HCT116 (cell line): ENCODE results near the gene KCTD14. TPM values are rescaled to one million over a fixed set of nuclear protein-coding genes. Genes with fewer than 3 reads are reported as not detected.
A peak's percentile ranks its signal among the peaks of the same experiment; 100 is the strongest.
"Not testable (repeated sequence)": the region's sequence is repeated elsewhere in the genome, so short reads cannot be mapped to it uniquely, and the experiment has no call there.

Source experiments
- ATAC-seq: fragments of 200-7000 bp; cut with Tn5 transposase; 2 replicates; pipeline ENCODE4 v1.9.1; 2020; ENCODE audit warnings: mild to moderate bottlenecking, moderate library complexity
- BruUV-seq: library from RNA; stranded (reverse); fragments of 400-500 nt; replicated peaks from 2 replicates; lab custom pipeline; 2021; lab: Mats Ljungman, UMichigan
- CTCF ChIA-PET: fragments of 300-600 bp; sonication (Branson Sonifier 250); formaldehyde crosslinking; loops from one replicate; lab custom pipeline; 2021; ENCODE audit warnings: antibody characterized with exemption; lab: Charles Lee
- POLR2A ChIA-PET: fragments of 300-600, 350-600 bp; sonication (Branson Sonifier 250); formaldehyde crosslinking; loops from one replicate; lab custom pipeline; 2021; ENCODE audit warnings: antibody characterized with exemption; lab: Charles Lee
- RAD21 ChIA-PET, 2 experiments: fragments of 300-600 bp; sonication (Branson Sonifier 250); formaldehyde crosslinking; loops; one replicate each; lab custom pipeline; 2023; ENCODE audit warnings: low total read pairs in 2 of 2; ENCODE audit not compliant: uncharacterized antibody in 2 of 2, unreplicated experiment in 2 of 2, low non-redundant PET in 1 of 2; lab: Charles Lee
- DNase-seq: peaks from one replicate; pipeline ENCODE4 v3.0.0-alpha.2; 2010; ENCODE audit warnings: low read depth, low spot score
- H2AFZ ChIP-seq: fragments of 200-600 bp; shearing (Covaris generic), sonication (generic); 2 replicates; pipeline ENCODE4 v1.6.1; 2017; ENCODE audit warnings: low read depth, mixed run types, mixed read lengths, antibody characterized with exemption, low read length; ENCODE audit not compliant: poor library complexity, severe bottlenecking
- H3K27ac ChIP-seq: 2 replicates; pipeline ENCODE4 v1.5.1; 2012; ENCODE audit warnings: low read depth, low read length
- H3K27me3 ChIP-seq: fragments of 200-600 bp; sonication (generic); 2 replicates; pipeline ENCODE4 v1.6.1; 2016; ENCODE audit warnings: mixed run types, low read length, mixed read lengths; ENCODE audit not compliant: insufficient read depth
- H3K36me3 ChIP-seq, 2 experiments: fragments of 200-500 bp in 1 of 2; fragments of 200-600 bp in 1 of 2; sonication (Bioruptor generic) in 1 of 2; sonication (generic) in 1 of 2; 2 replicates each; pipeline versions ENCODE4 v1.5.1 to v1.6.1; 2014 to 2016; ENCODE audit warnings: low read length in 2 of 2, inconsistent platforms in 1 of 2, mixed read lengths in 1 of 2, mixed run types in 1 of 2; ENCODE audit not compliant: insufficient read depth in 2 of 2, control insufficient read depth in 1 of 2
- H3K4me1 ChIP-seq, 2 experiments: fragments of 200-600 bp in 1 of 2; sonication (generic) in 1 of 2; 2 replicates each; pipeline versions ENCODE4 v1.5.1 to v1.6.1; 2012 to 2017; ENCODE audit warnings: low read length in 2 of 2, inconsistent platforms in 1 of 2, mild to moderate bottlenecking in 1 of 2, mixed read lengths in 1 of 2, mixed run types in 1 of 2, moderate library complexity in 1 of 2; ENCODE audit not compliant: insufficient read depth in 2 of 2, control insufficient read depth in 1 of 2
- H3K4me2 ChIP-seq: fragments of 200-600 bp; sonication (generic); 2 replicates; pipeline ENCODE4 v1.6.1; 2017; ENCODE audit warnings: mixed run types, low read length, mixed read lengths
- H3K4me3 ChIP-seq, 2 experiments: fragments of 200-600 bp in 1 of 2; sonication (generic) in 1 of 2; replicated peaks in 1 of 2; 2 replicates each; pipeline ENCODE4 v1.5.1; 2011 to 2016; ENCODE audit warnings: low read length in 2 of 2, control low read depth in 1 of 2, low read depth in 1 of 2, mild to moderate bottlenecking in 1 of 2, mixed read lengths in 1 of 2, mixed run types in 1 of 2
- H3K79me2 ChIP-seq: fragments of 200-600 bp; sonication (generic); 2 replicates; pipeline ENCODE4 v1.6.1; 2017; ENCODE audit warnings: mild to moderate bottlenecking, mixed run types, low read length, moderate library complexity, mixed read lengths; ENCODE audit not compliant: insufficient read depth
- H3K9ac ChIP-seq: fragments of 200-600 bp; sonication (generic); 2 replicates; pipeline ENCODE4 v1.6.1; 2016; ENCODE audit warnings: low read length, mixed read lengths
- H3K9me2 ChIP-seq: fragments of 200-600 bp; sonication (generic), shearing (Covaris generic); 2 replicates; pipeline ENCODE4 v1.6.1; 2017; ENCODE audit warnings: mixed run types, mild to moderate bottlenecking, moderate library complexity; ENCODE audit not compliant: insufficient read depth
- H3K9me3 ChIP-seq, 2 experiments: fragments of 200-500 bp in 1 of 2; fragments of 200-600 bp in 1 of 2; sonication (Bioruptor generic) in 1 of 2; sonication (generic) in 1 of 2; 2 replicates each; pipeline ENCODE4 v1.6.1; 2014 to 2017; ENCODE audit warnings: low read length in 2 of 2, mixed read lengths in 2 of 2, inconsistent platforms in 1 of 2, low read depth in 1 of 2, mild to moderate bottlenecking in 1 of 2, mixed run types in 1 of 2, moderate library complexity in 1 of 2; ENCODE audit not compliant: control insufficient read depth in 1 of 2, insufficient read depth in 1 of 2
- H4K20me1 ChIP-seq: fragments of 200-600 bp; sonication (generic), shearing (Covaris generic); 2 replicates; pipeline ENCODE4 v1.6.1; 2017; ENCODE audit warnings: mixed run types, mild to moderate bottlenecking, moderate library complexity; ENCODE audit not compliant: insufficient read depth
- ATF3 ChIP-seq: IDR thresholded peaks from 2 replicates; pipeline ENCODE4 v1.6.1; 2012
- CBX3 ChIP-seq: IDR thresholded peaks from 2 replicates; pipeline ENCODE4 v1.6.1; 2012; ENCODE audit warnings: low read depth
- CTCF ChIP-seq, 3 experiments: fragments of 200-600 bp in 1 of 3; sonication (generic) in 1 of 3; IDR thresholded peaks in 2 of 3; conservative IDR thresholded peaks in 1 of 3; 2 replicates each; pipeline ENCODE4 v1.5.1; 2012 to 2017; ENCODE audit warnings: low read depth in 2 of 3, low read length in 2 of 3, antibody characterized with exemption in 1 of 3, borderline replicate concordance in 1 of 3, control low read depth in 1 of 3, mild to moderate bottlenecking in 1 of 3, mixed read lengths in 1 of 3, mixed run types in 1 of 3, moderate library complexity in 1 of 3; ENCODE audit not compliant: insufficient read depth in 1 of 3
- EZH2phosphoT487 ChIP-seq: fragments of 200-600 bp; IDR thresholded peaks from 2 replicates; pipeline ENCODE4 v1.6.1; 2018; ENCODE audit warnings: antibody characterized with exemption, borderline replicate concordance
- FOSL1 ChIP-seq: IDR thresholded peaks from 2 replicates; pipeline ENCODE4 v1.6.1; 2012; ENCODE audit warnings: low read depth
- MAX ChIP-seq: IDR thresholded peaks from 2 replicates; pipeline ENCODE4 v1.6.1; 2012
- POLR2A ChIP-seq: IDR thresholded peaks from 2 replicates; pipeline ENCODE4 v1.7.0; 2011; ENCODE audit warnings: borderline replicate concordance; ENCODE audit not compliant: insufficient read depth, insufficient read length; ENCODE audit errors: extremely low read depth
- REST ChIP-seq: IDR thresholded peaks from 2 replicates; pipeline ENCODE4 v1.6.1; 2012; ENCODE audit warnings: low read depth
- intact Hi-C: fragments of 100-400 bp; cut with micrococcal nuclease; formaldehyde crosslinking; loops from 2 replicates; pipeline ENCODE4 v1.10.0; 2022
- total RNA-seq: library from RNA; stranded (reverse); gene quantifications from one replicate; pipeline ENCODE4 v1.2.1, GENCODE V29; 2021; ENCODE audit not compliant: unreplicated experiment

KCTD14 gene
- total RNA-seq, 1 experiment from 2014 or later = 15.2 TPM

GRCh38 chr11:78041843-78042440 is 18.9 kb upstream of the KCTD14 start:
- BruUV-seq = no TSS peak
- Histone ChIP-seq H3K27me3 (no peaks in the 10 kb centered on the region), H3K9me2 (no peaks in the 10 kb centered on the region), H3K4me1 (peaks cover 37 to 54% of the 10 kb centered on the region in 2 experiments), H3K9ac (no peak overlapping the region), H3K36me3 (no peaks in the 10 kb centered on the region), H3K9me3 (no peaks in the 10 kb centered on the region), H2AFZ (no peak overlapping the region), H4K20me1 (no peaks in the 10 kb centered on the region), H3K27ac (peak overlapping the region; percentile 85; the same call in 1 of the 2 replicates), H3K4me2 (peak overlapping the region; percentile 78; the same call in 1 of the 2 replicates), H3K79me2 (no peaks in the 10 kb centered on the region), H3K4me3 (no peak overlapping the region)
- ATAC-seq (no peak), DNase-seq (no peak)
- TF ChIP-seq EZH2phosphoT487 = no peak
- TF ChIP-seq POLR2A = no peak
- no peak for TF ChIP-seq ATF3
- no peak for TF ChIP-seq CTCF (IDR thresholded peaks at IDR 0.05 in 2 of 3, conservative IDR thresholded peaks at IDR 0.05 in 1 of 3; ENCODE audit: borderline replicate concordance in 1 of 3, insufficient read depth in 1 of 3, low read depth in 2 of 3, low read length in 2 of 3)
- TF ChIP-seq REST = no peak
- TF ChIP-seq CBX3 = no peak
- TF ChIP-seq MAX = no peak
- no peak for TF ChIP-seq FOSL1
- intact Hi-C loops = no loop called here
- RAD21 ChIA-PET = no interaction called here
- POLR2A ChIA-PET = interaction anchor here (2.6 kb wide), 1 partner anchor 47 kb away, joined by 13 read pairs; the partner anchor contains the start of gene INTS4
- CTCF ChIA-PET = no interaction called here

- ChIA-PET POLR2A (interaction anchor here (2.6 kb wide), 2 partner anchors 10 to 47 kb away, joined by 13 to 14 read pairs; partner anchors contain the start of gene INTS4), CTCF (interaction anchor here (0.9 kb wide), 1 partner anchor 9 kb away, joined by 3 read pairs; no protein-coding TSS in a partner anchor)
- H3K36me3 ChIP-seq, H4K20me1 ChIP-seq, DNase-seq, H3K79me2 ChIP-seq, BruUV-seq, H3K9me2 ChIP-seq, intact Hi-C loops, RAD21 ChIA-PET, H3K27me3 ChIP-seq, H3K9me3 ChIP-seq, H3K4me3 ChIP-seq, H2AFZ ChIP-seq: not testable (repeated sequence)
- peak; percentile 28 for ATAC-seq
- Histone ChIP-seq H3K27ac (peak overlapping the region; percentile 85), H3K4me2 (peak overlapping the region; percentile 78), H3K4me1 (peaks cover 37 to 56% of the 10 kb centered on the region in 2 experiments), H3K9ac (0 out of 2 replicates have a peak overlapping the region, but pooled peaks have one; percentile 23)
Measured at GRCh38 chr11:78041380-78041719, 18.3 kb upstream of the KCTD14 start.
